ENCODE data around the gene MECP2. TPM values are rescaled to one million over a fixed set of nuclear protein-coding genes. Genes with fewer than 3 reads are reported as not detected.

Gene MECP2
- polyA plus RNA-seq, 1 donor (not counting 4 experiments of a cell fraction or from before 2014, with no cell fraction given), result 9.9 TPM

- no peak for FAIRE-seq
- H3K27ac ChIP-seq (ENCODE audit: control insufficient read depth, insufficient read depth, low read length), result no peak overlapping the region
- H3K9me3 ChIP-seq (ENCODE audit: control insufficient read depth, low read depth, low read length), result no peaks in the 10 kb centered on the region
- no peak overlapping the region for H2AFZ ChIP-seq (ENCODE audit: control insufficient read depth, low read length)
- H3K36me3 ChIP-seq (ENCODE audit: control insufficient read depth in 2 of 2, extremely low read depth in 1 of 2, insufficient read depth in 2 of 2, low read length in 2 of 2), result peaks cover 2 to 6% of the 10 kb centered on the region in 2 experiments
- dilution Hi-C loops (cut with MboI; ENCODE audit: extremely low pct_ligation_motif_present, low sequenced_read_pairs), result no loop called here
- H3K4me2 ChIP-seq (ENCODE audit: control insufficient read depth, extremely low read depth, insufficient read depth, low read depth, low read length), result no peak overlapping the region
- H3K9me1 ChIP-seq (ENCODE audit: control insufficient read depth, extremely low read depth, insufficient read depth, low read length), result no peaks in the 10 kb centered on the region
- TF ChIP-seq CTCF (optimal IDR thresholded peaks at IDR 0.05 in 1 of 3, IDR thresholded peaks at IDR 0.05 in 1 of 3, conservative IDR thresholded peaks at IDR 0.05 in 1 of 3; ENCODE audit: extremely low read depth in 1 of 3, insufficient read depth in 2 of 3, low read length in 3 of 3) (no peak), EZH2 (IDR thresholded peaks at IDR 0.05; ENCODE audit: low read length) (no peak)
- H3K27me3 ChIP-seq (ENCODE audit: control insufficient read depth, extremely low read depth, insufficient read depth, low read length), result no peaks in the 10 kb centered on the region
- H4K20me1 ChIP-seq (ENCODE audit: control insufficient read depth, extremely low read depth, insufficient read depth, low read length), result no peaks in the 10 kb centered on the region
- H3K4me1 ChIP-seq (ENCODE audit: control insufficient read depth, extremely low read depth, insufficient read depth, low read length), result no peaks in the 10 kb centered on the region
- H3K4me3 ChIP-seq (ENCODE audit: control insufficient read depth in 2 of 3, extremely low read depth in 1 of 3, insufficient read depth in 2 of 3, low read depth in 1 of 3, low read length in 3 of 3), result no peak overlapping the region
- DNase-seq (ENCODE audit: low read depth, low spot score), result no peak
- H3K9ac ChIP-seq (ENCODE audit: control insufficient read depth, extremely low read depth, insufficient read depth, low read length), result no peak overlapping the region
- no peaks in the 10 kb centered on the region for H3K79me2 ChIP-seq (ENCODE audit: control insufficient read depth, insufficient read depth, low read length)
These were observed 65.4 kb downstream of the MECP2 start for GRCh38 chrX:154032160-154032559.

- Histone ChIP-seq H3K27ac (ENCODE audit: control insufficient read depth, insufficient read depth, low read length) (no peak overlapping the region), H3K9ac (ENCODE audit: control insufficient read depth, extremely low read depth, insufficient read depth, low read length) (no peak overlapping the region), H3K27me3 (ENCODE audit: control insufficient read depth, extremely low read depth, insufficient read depth, low read length) (no peaks in the 10 kb centered on the region), H3K4me2 (ENCODE audit: control insufficient read depth, extremely low read depth, insufficient read depth, low read depth, low read length) (no peak overlapping the region), H3K9me1 (ENCODE audit: control insufficient read depth, extremely low read depth, insufficient read depth, low read length) (no peaks in the 10 kb centered on the region), H4K20me1 (ENCODE audit: control insufficient read depth, extremely low read depth, insufficient read depth, low read length) (no peaks in the 10 kb centered on the region), H3K36me3 (ENCODE audit: control insufficient read depth in 2 of 2, extremely low read depth in 1 of 2, insufficient read depth in 2 of 2, low read length in 2 of 2) (peaks cover 2 to 6% of the 10 kb centered on the region in 2 experiments), H3K79me2 (ENCODE audit: control insufficient read depth, insufficient read depth, low read length) (no peaks in the 10 kb centered on the region), H3K4me1 (ENCODE audit: control insufficient read depth, extremely low read depth, insufficient read depth, low read length) (peaks cover 1% of the 10 kb centered on the region), H3K9me3 (ENCODE audit: control insufficient read depth, low read depth, low read length) (no peaks in the 10 kb centered on the region), H2AFZ (ENCODE audit: control insufficient read depth, low read length) (no peak overlapping the region), H3K4me3 (ENCODE audit: control insufficient read depth in 2 of 3, extremely low read depth in 1 of 3, insufficient read depth in 2 of 3, low read depth in 1 of 3, low read length in 3 of 3) (no peak overlapping the region)
- TF ChIP-seq EZH2 (IDR thresholded peaks at IDR 0.05; ENCODE audit: low read length) (no peak), CTCF (optimal IDR thresholded peaks at IDR 0.05 in 1 of 3, IDR thresholded peaks at IDR 0.05 in 1 of 3, conservative IDR thresholded peaks at IDR 0.05 in 1 of 3; ENCODE audit: extremely low read depth in 1 of 3, insufficient read depth in 2 of 3, low read length in 3 of 3) (no peak)
- FAIRE-seq (no peak), DNase-seq (ENCODE audit: low read depth, low spot score) (no peak)
- dilution Hi-C loops (cut with MboI; ENCODE audit: extremely low pct_ligation_motif_present, low sequenced_read_pairs), result no loop called here
These were observed 66.7 kb downstream of the MECP2 start for GRCh38 chrX:154030715-154031305.

Measured in keratinocyte (primary cell).